Lower leg skin (tissue), 4 donors: ENCODE data around the gene KLF6. TPM values are rescaled to one million over a fixed set of nuclear protein-coding genes. Genes with fewer than 3 reads are reported as not detected.

Experiments
- DNase-seq, 2 donors: peaks; one replicate each; pipeline ENCODE4 v3.0.0-alpha.2; 2019; ENCODE audit warnings: low spot score in 2 of 2
- H3K4me3 ChIP-seq: fragments of 200-600 bp; sonication (generic); 2 replicates; pipeline ENCODE4 v1.5.1; 2017; ENCODE audit warnings: mild to moderate bottlenecking, low read depth; ENCODE audit not compliant: poor library complexity, severe bottlenecking
- CTCF ChIP-seq, 3 donors: fragments of 450-650 bp; IDR thresholded peaks; one replicate each; pipeline ENCODE4 v1.5.1; 2016; ENCODE audit warnings: antibody characterized with exemption in 3 of 3, mild to moderate bottlenecking in 3 of 3, moderate library complexity in 2 of 3
- POLR2A ChIP-seq, 2 donors: fragments of 450-650 bp; IDR thresholded peaks; one replicate each; pipeline ENCODE4 v1.6.1; 2016 to 2017; ENCODE audit warnings: antibody characterized with exemption in 2 of 2, mild to moderate bottlenecking in 1 of 2, moderate library complexity in 1 of 2
- WGBS, 2 donors: methylation state at CpG; one replicate each; pipeline ENCODE4 v1.1.5; 2018; 5-methylcytosine and 5-hydroxymethylcytosine counted together
- intact Hi-C: fragments of 100-400 bp; cut with DNase I; formaldehyde crosslinking; loops from one replicate; pipeline ENCODE4 v1.15.0; 2023; ENCODE audit warnings: low total_unique reads
- total RNA-seq, 4 donors: library from RNA; depleted of rRNA; stranded (reverse); fragments of >200 nt; gene quantifications; one replicate each; pipeline ENCODE4 v1.1.0, GENCODE V29; 2016

The KLF6 gene
- total RNA-seq, 4 donors from 2014 or later = 127 to 533 (median 179) TPM

- TF ChIP-seq CTCF (IDR thresholded peaks at IDR 0.05) (no peak), POLR2A (IDR thresholded peaks at IDR 0.05) (no peak)
- WGBS, 2 donors = 91 to 93% methylated on average over 8 of the region's 8 CpGs
- intact Hi-C loops = no loop called here
- peak in 1 of 2 donors; percentile 64 for DNase-seq
- H3K4me3 ChIP-seq = no peak overlapping the region
Observed at GRCh38 chr10:3750854-3751253, 34.2 kb downstream of the KLF6 start.

- TF ChIP-seq CTCF (IDR thresholded peaks at IDR 0.05) (no peak), POLR2A (IDR thresholded peaks at IDR 0.05) (no peak)
- 51% methylated on average over 11 of the region's 11 CpGs for whole genome bisulfite sequencing, 2 donors
- peak in 1 of 2 donors; percentile 85 for DNase-seq
- no peak overlapping the region for H3K4me3 ChIP-seq
- intact Hi-C loops = no loop called here
Observed at GRCh38 chr10:3750006-3750816, 34.8 kb downstream of the KLF6 start.

GRCh38 chr10:3749600-3749999 lies 35.4 kb downstream of the KLF6 start:
- H3K4me3 ChIP-seq = no peak overlapping the region

GRCh38 chr10:3749011-3749410 lies 36.0 kb downstream of the KLF6 start:
- TF ChIP-seq POLR2A (IDR thresholded peaks at IDR 0.05) (no peak), CTCF (IDR thresholded peaks at IDR 0.05) (no peak)
- H3K4me3 ChIP-seq = no peak overlapping the region
- WGBS, 2 donors = 91 to 96% methylated on average over 5 of the region's 5 CpGs
- DNase-seq = no peak
- intact Hi-C loops = no loop called here

More at GRCh38 chr10:3749600-3749999, 35.4 kb downstream of the KLF6 start:
- DNase-seq = no peak
- intact Hi-C loops = no loop called here
- no peak for TF ChIP-seq CTCF (IDR thresholded peaks at IDR 0.05)
- no peak for TF ChIP-seq POLR2A (IDR thresholded peaks at IDR 0.05)
- WGBS, 2 donors = 15 to 26% methylated on average over 9 of the region's 9 CpGs

- no peak for TF ChIP-seq CTCF (IDR thresholded peaks at IDR 0.05)
- TF ChIP-seq POLR2A (IDR thresholded peaks at IDR 0.05) = no peak
- no peak for DNase-seq
- H3K4me3 ChIP-seq = no peak overlapping the region
- WGBS, 2 donors = 63 to 72% methylated on average over 7 of the region's 7 CpGs
- intact Hi-C loops = no loop called here
Observed at GRCh38 chr10:3748484-3748883, 36.5 kb downstream of the KLF6 start.
